Keratinocyte (primary cell): Measurements from ENCODE around the gene USB1.

ENCODE experiments used
- CTCF ChIP-seq, 3 experiments: IDR thresholded peaks in 1 of 3; conservative IDR thresholded peaks in 1 of 3; optimal IDR thresholded peaks in 1 of 3; 2 replicates in 2 of 3; 3 replicates in 1 of 3; pipeline versions ENCODE3 to v1.5.1; 2011; ENCODE audit warnings: low read length in 3 of 3, mild to moderate bottlenecking in 3 of 3, moderate library complexity in 2 of 3, control low read depth in 1 of 3, inconsistent platforms in 1 of 3; ENCODE audit not compliant: insufficient read depth in 2 of 3; ENCODE audit errors: extremely low read depth in 1 of 3
- EZH2 ChIP-seq: IDR thresholded peaks from one replicate; pipeline ENCODE4 v1.6.1; 2012; ENCODE audit warnings: inconsistent platforms, mild to moderate bottlenecking, low read length, moderate library complexity

- TF ChIP-seq CTCF (optimal IDR thresholded peaks at IDR 0.05 in 1 of 3, IDR thresholded peaks at IDR 0.05 in 1 of 3, conservative IDR thresholded peaks at IDR 0.05 in 1 of 3; ENCODE audit: extremely low read depth in 1 of 3, insufficient read depth in 2 of 3, low read length in 3 of 3) (no peak), EZH2 (no peak)
Measured at GRCh38 chr16:58026139-58026704, 25.0 kb downstream of the USB1 start.
